Measurements from ENCODE around the gene YIPF1. TPM values are rescaled to one million over a fixed set of nuclear protein-coding genes. Genes with fewer than 3 reads are reported as not detected.

Gene YIPF1
- total and polyA plus RNA-seq, 2 donors (not counting 1 experiment from before 2014, with no cell fraction given) = 13.9 to 15.8 TPM

GRCh38 chr1:53811414-53811851 is 78.2 kb downstream of the YIPF1 start:
- Histone ChIP-seq H3K9ac (ENCODE audit: low read length) (no peak overlapping the region), H3K4me1 (ENCODE audit: control insufficient read depth in 2 of 2, insufficient read depth in 2 of 2, low read length in 2 of 2) (no peaks in the 10 kb centered on the region), H3K27me3 (replicated peaks in 1 of 4; ENCODE audit: control extremely low read depth in 1 of 4, control insufficient read depth in 3 of 4, insufficient read depth in 4 of 4, low read length in 3 of 4) (no peaks in the 10 kb centered on the region), H4K20me1 (ENCODE audit: control insufficient read depth, insufficient read depth, low read length, poor library complexity, severe bottlenecking) (no peaks in the 10 kb centered on the region), H3K27ac (ENCODE audit: low read length in 2 of 2) (no peak overlapping the region), H3K79me2 (ENCODE audit: control insufficient read depth, insufficient read depth, low read length) (no peaks in the 10 kb centered on the region), H3K4me3 (ENCODE audit: control extremely low read depth in 1 of 5, extremely low read depth in 1 of 5, insufficient read depth in 1 of 5, low read depth in 2 of 5, low read length in 4 of 5) (no peak overlapping the region), H2AFZ (ENCODE audit: insufficient read depth, low read depth, low read length, poor library complexity, severe bottlenecking) (no peak overlapping the region), H3K4me2 (replicated peaks; ENCODE audit: low read depth, low read length, poor library complexity, severe bottlenecking) (no peak overlapping the region), H3K36me3 (replicated peaks in 1 of 2; ENCODE audit: control extremely low read depth in 1 of 2, control insufficient read depth in 1 of 2, extremely low read depth in 1 of 2, insufficient read depth in 2 of 2, low read length in 1 of 2) (peaks cover 4 to 13% of the 10 kb centered on the region in 2 experiments), H3K9me3 (ENCODE audit: control extremely low read depth in 1 of 3, control insufficient read depth in 2 of 3, insufficient read depth in 1 of 3, low read length in 2 of 3) (no peaks in the 10 kb centered on the region)
- 100% methylated on average over 3 of the region's 4 CpGs for WGBS (ENCODE audit: insufficient coverage)
- Mint-ChIP-seq H3K4me3 (no peak overlapping the region), H3K27me3 (no peaks in the 10 kb centered on the region), H3K27ac (no peak overlapping the region), H3K9me3 (ENCODE audit: insufficient read depth) (no peaks in the 10 kb centered on the region), H3K4me1 (no peaks in the 10 kb centered on the region)
- ChIA-PET CTCF (no interaction called here), POLR2A (no interaction called here)
- no peak for ATAC-seq (ENCODE audit: low read depth)
- intact Hi-C loops (cut with micrococcal nuclease) = no loop called here
- TF ChIP-seq CTCF (IDR thresholded peaks at IDR 0.05) (no peak), EZH2 (IDR thresholded peaks at IDR 0.05; ENCODE audit: borderline replicate concordance, insufficient read depth, low read depth, low read length, poor library complexity, severe bottlenecking) (no peak)
- no peak for DNase-seq

GRCh38 chr1:53810497-53810896 is 79.1 kb downstream of the YIPF1 start:
- Mint-ChIP-seq H3K27me3 (no peaks in the 10 kb centered on the region), H3K9me3 (ENCODE audit: insufficient read depth) (no peaks in the 10 kb centered on the region), H3K4me3 (no peak overlapping the region), H3K4me1 (no peaks in the 10 kb centered on the region), H3K27ac (no peak overlapping the region)
- no CpG with 5 or more reads among the region's 2 CpGs for WGBS (ENCODE audit: insufficient coverage)
- ChIA-PET CTCF (no interaction called here), POLR2A (no interaction called here)
- Histone ChIP-seq H2AFZ (ENCODE audit: insufficient read depth, low read depth, low read length, poor library complexity, severe bottlenecking) (no peak overlapping the region), H3K4me1 (ENCODE audit: control insufficient read depth in 2 of 2, insufficient read depth in 2 of 2, low read length in 2 of 2) (no peaks in the 10 kb centered on the region), H3K9me3 (ENCODE audit: control extremely low read depth in 1 of 3, control insufficient read depth in 2 of 3, insufficient read depth in 1 of 3, low read length in 2 of 3) (no peaks in the 10 kb centered on the region), H3K79me2 (ENCODE audit: control insufficient read depth, insufficient read depth, low read length) (no peaks in the 10 kb centered on the region), H3K9ac (ENCODE audit: low read length) (no peak overlapping the region), H3K27ac (ENCODE audit: low read length in 2 of 2) (no peak overlapping the region), H3K4me3 (ENCODE audit: control extremely low read depth in 1 of 5, extremely low read depth in 1 of 5, insufficient read depth in 1 of 5, low read depth in 2 of 5, low read length in 4 of 5) (no peak overlapping the region), H4K20me1 (ENCODE audit: control insufficient read depth, insufficient read depth, low read length, poor library complexity, severe bottlenecking) (no peaks in the 10 kb centered on the region), H3K36me3 (replicated peaks in 1 of 2; ENCODE audit: control extremely low read depth in 1 of 2, control insufficient read depth in 1 of 2, extremely low read depth in 1 of 2, insufficient read depth in 2 of 2, low read length in 1 of 2) (peaks cover 6 to 17% of the 10 kb centered on the region in 2 experiments), H3K27me3 (replicated peaks in 1 of 4; ENCODE audit: control extremely low read depth in 1 of 4, control insufficient read depth in 3 of 4, insufficient read depth in 4 of 4, low read length in 3 of 4) (no peaks in the 10 kb centered on the region), H3K4me2 (replicated peaks; ENCODE audit: low read depth, low read length, poor library complexity, severe bottlenecking) (no peak overlapping the region)
- ATAC-seq (ENCODE audit: low read depth) (no peak), DNase-seq (no peak)
- intact Hi-C loops (cut with micrococcal nuclease) = no loop called here
- TF ChIP-seq CTCF (IDR thresholded peaks at IDR 0.05) (no peak), EZH2 (IDR thresholded peaks at IDR 0.05; ENCODE audit: borderline replicate concordance, insufficient read depth, low read depth, low read length, poor library complexity, severe bottlenecking) (no peak)

Data from B cell (primary cell).